ENCODE data around the gene HOXC9.

- TF ChIP-seq CTCF (conservative IDR thresholded peaks at IDR 0.05; ENCODE audit: low read depth, low read length), result no peak
- TF ChIP-seq EZH2 (IDR thresholded peaks at IDR 0.05; ENCODE audit: borderline replicate concordance, low read depth, low read length, poor library complexity, severe bottlenecking), result no peak
Observed at GRCh38 chr12:54004841-54005530, 5.0 kb downstream of the HOXC9 start.
